Measurements from ENCODE around the gene ZNF415. TPM values are rescaled to one million over a fixed set of nuclear protein-coding genes. Genes with fewer than 3 reads are reported as not detected.
"Not testable (repeated sequence)": the region's sequence is repeated elsewhere in the genome, so short reads cannot be mapped to it uniquely, and the experiment has no call there.

Gene ZNF415
- total and polyA plus RNA-seq, 9 of the 15 experiments (the other 6 are each of a cell fraction or from before 2014, with no cell fraction given) = 0.06 to 0.82 (median 0.14) TPM; not detected in 2

DNA sequence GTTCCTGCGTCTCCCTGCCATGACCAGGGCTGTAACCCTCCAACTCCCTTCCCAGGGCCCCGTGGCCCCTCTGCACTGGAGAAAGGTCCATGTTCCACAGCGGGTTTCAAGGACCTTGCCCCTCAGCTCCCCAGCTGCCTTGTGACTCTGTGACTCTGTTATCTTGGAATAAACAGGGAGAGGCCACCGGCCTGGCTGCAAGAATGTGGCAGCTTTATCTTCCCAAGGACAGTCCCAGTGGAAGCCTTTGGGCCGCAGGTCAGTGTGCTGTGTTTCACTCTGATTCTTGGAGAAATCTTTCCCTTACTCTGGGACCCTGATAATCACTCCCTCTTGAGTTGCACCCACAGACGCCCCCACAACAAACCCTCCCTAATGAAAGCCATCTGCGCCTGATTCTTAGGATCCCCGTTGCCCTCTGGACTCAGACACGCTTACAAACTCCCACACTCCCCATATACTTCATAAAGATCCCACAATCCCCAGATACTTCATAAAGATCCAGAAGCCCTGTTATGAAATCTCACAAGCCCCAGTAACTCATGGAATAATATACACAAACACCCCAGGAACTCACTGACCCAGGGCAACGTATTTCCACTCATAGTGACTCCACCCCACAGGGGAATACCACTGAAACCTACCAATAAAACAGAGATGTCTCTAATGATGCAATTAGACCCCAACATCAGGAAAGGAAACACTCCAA, 35.6 kb downstream of the ZNF415 start:
- H3K4me2 ChIP-seq (ENCODE audit: insufficient read depth, low read length); H4K20me1 ChIP-seq (replicated peaks; ENCODE audit: control insufficient read depth, insufficient read depth, low read length); in situ Hi-C loops (cut with MboI); H3K9me3 ChIP-seq (replicated peaks; ENCODE audit: control insufficient read depth, insufficient read depth, low read depth, low read length); H3K4me3 ChIP-seq; BruUV-seq (replicated peaks); H3K9me1 ChIP-seq (ENCODE audit: control insufficient read depth, insufficient read depth, low read length); CTCF ChIA-PET (ENCODE audit: low intra/inter-chr PET ratio); H3K4me1 ChIP-seq (replicated peaks in 1 of 2; ENCODE audit: control insufficient read depth in 2 of 2, insufficient read depth in 2 of 2, low read length in 2 of 2); ATAC-seq; H3K9ac ChIP-seq (ENCODE audit: insufficient read depth in 1 of 2, low read depth in 2 of 2, low read length in 2 of 2); H2AFZ ChIP-seq (ENCODE audit: low read depth, low read length); H3K27me3 ChIP-seq (ENCODE audit: control insufficient read depth in 2 of 2, insufficient read depth in 2 of 2, low read length in 2 of 2); H3K27ac ChIP-seq (ENCODE audit: extremely low read depth, low read depth, low read length); intact Hi-C loops (cut with micrococcal nuclease); DNase-seq (ENCODE audit: extremely low read depth in 1 of 4, low spot score in 3 of 4): not testable (repeated sequence)
- POLR2A ChIA-PET = interaction anchor here (0.8 kb wide), 1 partner anchor 12 kb away, joined by 3 read pairs; no protein-coding TSS in a partner anchor
- H3K79me2 ChIP-seq (ENCODE audit: control insufficient read depth, insufficient read depth, low read length) = peaks cover 65% of the 10 kb centered on the region
- 78% methylated on average over 3 of the region's 10 CpGs for WGBS (ENCODE audit: insufficient coverage, low coverage, missing lambda C conversion rate)
- H3K36me3 ChIP-seq (ENCODE audit: control insufficient read depth, insufficient read depth, low read length) = peaks cover 32% of the 10 kb centered on the region
- peak; percentile 72 for FAIRE-seq

- H3K27me3 ChIP-seq (ENCODE audit: control insufficient read depth in 2 of 2, insufficient read depth in 2 of 2, low read length in 2 of 2); H3K4me3 ChIP-seq; ATAC-seq; POLR2A ChIA-PET; in situ Hi-C loops (cut with MboI); H3K4me1 ChIP-seq (replicated peaks in 1 of 2; ENCODE audit: control insufficient read depth in 2 of 2, insufficient read depth in 2 of 2, low read length in 2 of 2); BruUV-seq (replicated peaks); CTCF ChIA-PET (ENCODE audit: low intra/inter-chr PET ratio); H3K9me1 ChIP-seq (ENCODE audit: control insufficient read depth, insufficient read depth, low read length); H3K9ac ChIP-seq (ENCODE audit: insufficient read depth in 1 of 2, low read depth in 2 of 2, low read length in 2 of 2); H3K4me2 ChIP-seq (ENCODE audit: insufficient read depth, low read length); intact Hi-C loops (cut with micrococcal nuclease); H3K27ac ChIP-seq (ENCODE audit: extremely low read depth, low read depth, low read length); DNase-seq (ENCODE audit: extremely low read depth in 1 of 4, low spot score in 3 of 4); H2AFZ ChIP-seq (ENCODE audit: low read depth, low read length); H3K9me3 ChIP-seq (replicated peaks; ENCODE audit: control insufficient read depth, insufficient read depth, low read depth, low read length); H4K20me1 ChIP-seq (replicated peaks; ENCODE audit: control insufficient read depth, insufficient read depth, low read length): not testable (repeated sequence)
- peak; percentile 66 for FAIRE-seq
- 45% methylated on average over 4 of the region's 6 CpGs for WGBS (ENCODE audit: insufficient coverage, low coverage, missing lambda C conversion rate)
- Histone ChIP-seq H3K36me3 (ENCODE audit: control insufficient read depth, insufficient read depth, low read length) (peaks cover 35% of the 10 kb centered on the region), H3K79me2 (ENCODE audit: control insufficient read depth, insufficient read depth, low read length) (peaks cover 60% of the 10 kb centered on the region)
Observed at GRCh38 chr19:53096579-53096978, 36.1 kb downstream of the ZNF415 start.

Data from K562 (cell line).